ENCODE measurements around the gene KTN1. TPM values are rescaled to one million over a fixed set of nuclear protein-coding genes. Genes with fewer than 3 reads are reported as not detected.

Gene KTN1
- total RNA-seq, 1 donor from 2014 or later = 193 TPM

- H3K9me3 Mint-ChIP-seq (ENCODE audit: unreplicated experiment) = no peaks in the 10 kb centered on the region
- H3K27ac Mint-ChIP-seq (ENCODE audit: unreplicated experiment) = no peak overlapping the region
- H3K27me3 ChIP-seq (ENCODE audit: insufficient read depth, low read length) = no peaks in the 10 kb centered on the region
- no peak overlapping the region for H3K9ac ChIP-seq (ENCODE audit: low read length)
- no peak overlapping the region for H3K4me3 ChIP-seq (ENCODE audit: insufficient read depth, low read depth, low read length)
- peak overlapping the region; percentile 19 for H3K4me2 ChIP-seq (ENCODE audit: low read length)
- H3K4me1 Mint-ChIP-seq (ENCODE audit: low read depth, unreplicated experiment) = peaks cover 48% of the 10 kb centered on the region
- H3K27me3 Mint-ChIP-seq (ENCODE audit: low read depth, unreplicated experiment) = no peaks in the 10 kb centered on the region
- no peak overlapping the region for H2AFZ ChIP-seq (ENCODE audit: low read depth, low read length)
- no peak for DNase-seq (ENCODE audit: low read depth)
- H3K79me2 ChIP-seq (ENCODE audit: insufficient read depth, low read length) = peaks cover 91% of the 10 kb centered on the region
- no peak overlapping the region for H3K27ac ChIP-seq (ENCODE audit: low read depth, low read length)
- peaks cover 30% of the 10 kb centered on the region for H4K20me1 ChIP-seq (ENCODE audit: insufficient read depth, low read length)
- H3K4me1 ChIP-seq (ENCODE audit: insufficient read depth, low read length) = peaks cover 43% of the 10 kb centered on the region
- TF ChIP-seq EZH2 (IDR thresholded peaks at IDR 0.05; ENCODE audit: insufficient read depth, low read length) (no peak), CTCF (IDR thresholded peaks at IDR 0.05; ENCODE audit: insufficient read depth, low read depth, low read length) (no peak)
- no peaks in the 10 kb centered on the region for H3K36me3 Mint-ChIP-seq (ENCODE audit: low read depth, unreplicated experiment)
- H3K9me3 ChIP-seq (ENCODE audit: insufficient read depth, low read depth, low read length) = no peaks in the 10 kb centered on the region
- no peaks in the 10 kb centered on the region for H3K36me3 ChIP-seq (ENCODE audit: insufficient read depth, low read length)
- no peak for FAIRE-seq
- no peak overlapping the region for H3K4me3 Mint-ChIP-seq (ENCODE audit: unreplicated experiment)
Measured at GRCh38 chr14:55604900-55605418, 25.0 kb downstream of the KTN1 start.

DNA sequence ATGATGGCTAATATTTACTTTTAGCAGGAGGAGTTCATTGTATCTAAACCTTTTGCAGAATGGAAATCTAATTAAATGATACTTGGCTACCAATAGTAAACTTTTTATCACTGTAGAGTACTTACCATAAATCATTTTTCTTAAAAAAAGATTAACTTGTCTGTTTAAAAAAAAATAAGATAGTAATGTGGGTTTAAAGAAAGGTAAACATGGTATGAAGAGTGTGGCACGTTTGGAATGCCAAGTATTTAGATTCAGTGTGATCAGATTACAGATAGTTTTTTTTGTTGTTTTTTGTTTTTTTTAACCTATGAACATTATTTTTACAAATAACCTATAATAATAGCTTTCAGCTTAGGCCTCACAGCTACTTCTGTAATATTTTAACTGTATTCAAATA lies 25.8 kb downstream of the KTN1 start:
- H3K9me3 Mint-ChIP-seq (ENCODE audit: unreplicated experiment) = no peaks in the 10 kb centered on the region
- no peak overlapping the region for H3K27ac Mint-ChIP-seq (ENCODE audit: unreplicated experiment)
- H3K27me3 Mint-ChIP-seq (ENCODE audit: low read depth, unreplicated experiment) = no peaks in the 10 kb centered on the region
- no peaks in the 10 kb centered on the region for H3K9me3 ChIP-seq (ENCODE audit: insufficient read depth, low read depth, low read length)
- H3K9ac ChIP-seq (ENCODE audit: low read length) = no peak overlapping the region
- H3K4me2 ChIP-seq (ENCODE audit: low read length) = peak overlapping the region; percentile 21
- TF ChIP-seq EZH2 (IDR thresholded peaks at IDR 0.05; ENCODE audit: insufficient read depth, low read length) (no peak), CTCF (IDR thresholded peaks at IDR 0.05; ENCODE audit: insufficient read depth, low read depth, low read length) (no peak)
- peaks cover 47% of the 10 kb centered on the region for H3K4me1 Mint-ChIP-seq (ENCODE audit: low read depth, unreplicated experiment)
- H3K27me3 ChIP-seq (ENCODE audit: insufficient read depth, low read length) = no peaks in the 10 kb centered on the region
- FAIRE-seq (no peak), DNase-seq (ENCODE audit: low read depth) (peak; percentile 49)
- H4K20me1 ChIP-seq (ENCODE audit: insufficient read depth, low read length) = peaks cover 36% of the 10 kb centered on the region
- H3K27ac ChIP-seq (ENCODE audit: low read depth, low read length) = no peak overlapping the region
- H3K36me3 ChIP-seq (ENCODE audit: insufficient read depth, low read length) = no peaks in the 10 kb centered on the region
- peaks cover 39% of the 10 kb centered on the region for H3K4me1 ChIP-seq (ENCODE audit: insufficient read depth, low read length)
- H3K4me3 ChIP-seq (ENCODE audit: insufficient read depth, low read depth, low read length) = no peak overlapping the region
- H3K36me3 Mint-ChIP-seq (ENCODE audit: low read depth, unreplicated experiment) = no peaks in the 10 kb centered on the region
- H3K4me3 Mint-ChIP-seq (ENCODE audit: unreplicated experiment) = no peak overlapping the region
- H3K79me2 ChIP-seq (ENCODE audit: insufficient read depth, low read length) = peaks cover 93% of the 10 kb centered on the region
- no peak overlapping the region for H2AFZ ChIP-seq (ENCODE audit: low read depth, low read length)

- no peaks in the 10 kb centered on the region for H3K36me3 ChIP-seq (ENCODE audit: insufficient read depth, low read length)
- DNase-seq (ENCODE audit: low read depth) = peak; percentile 25
- H3K9me3 ChIP-seq (ENCODE audit: insufficient read depth, low read depth, low read length) = no peaks in the 10 kb centered on the region
- no peak overlapping the region for H3K9ac ChIP-seq (ENCODE audit: low read length)
- no peak overlapping the region for H3K4me3 ChIP-seq (ENCODE audit: insufficient read depth, low read depth, low read length)
- H3K4me1 ChIP-seq (ENCODE audit: insufficient read depth, low read length) = peaks cover 29% of the 10 kb centered on the region
- H2AFZ ChIP-seq (ENCODE audit: low read depth, low read length) = no peak overlapping the region
- no peak overlapping the region for H3K27ac ChIP-seq (ENCODE audit: low read depth, low read length)
- no peaks in the 10 kb centered on the region for H3K27me3 ChIP-seq (ENCODE audit: insufficient read depth, low read length)
- Mint-ChIP-seq H3K9me3 (ENCODE audit: unreplicated experiment) (no peaks in the 10 kb centered on the region), H3K27ac (ENCODE audit: unreplicated experiment) (peak overlapping the region; percentile 60), H3K27me3 (ENCODE audit: low read depth, unreplicated experiment) (no peaks in the 10 kb centered on the region), H3K36me3 (ENCODE audit: low read depth, unreplicated experiment) (peaks cover 3% of the 10 kb centered on the region), H3K4me3 (ENCODE audit: unreplicated experiment) (peak overlapping the region; percentile 66), H3K4me1 (ENCODE audit: low read depth, unreplicated experiment) (peaks cover 36% of the 10 kb centered on the region)
- peak; percentile 68 for FAIRE-seq
- no peak for TF ChIP-seq CTCF (IDR thresholded peaks at IDR 0.05; ENCODE audit: insufficient read depth, low read depth, low read length)
- no peak for TF ChIP-seq EZH2 (IDR thresholded peaks at IDR 0.05; ENCODE audit: insufficient read depth, low read length)
- H3K79me2 ChIP-seq (ENCODE audit: insufficient read depth, low read length) = peaks cover 100% of the 10 kb centered on the region
- H4K20me1 ChIP-seq (ENCODE audit: insufficient read depth, low read length) = peaks cover 39% of the 10 kb centered on the region
- no peak overlapping the region for H3K4me2 ChIP-seq (ENCODE audit: low read length)
Measured at GRCh38 chr14:55607386-55607785, 27.4 kb downstream of the KTN1 start.
